HG03196 (cell line): ENCODE data around the gene CCDC85C.

Source experiments
- ATAC-seq: cut with Tn5 transposase; IDR thresholded peaks from one replicate; pipeline ENCODE4 v1.9.1; 2021; ENCODE audit not compliant: unreplicated experiment

The CCDC85C gene

GRCh38 chr14:99590746-99591555, 13.1 kb downstream of the CCDC85C start:
- ATAC-seq: no peak

GRCh38 chr14:99589651-99590530, 14.1 kb downstream of the CCDC85C start:
- no peak for ATAC-seq

GRCh38 chr14:99589031-99589441, 15.0 kb downstream of the CCDC85C start:
- ATAC-seq: no peak

- no peak for ATAC-seq
Observed at GRCh38 chr14:99587460-99588278, 16.3 kb downstream of the CCDC85C start.

- no peak for ATAC-seq
Observed at GRCh38 chr14:99586761-99587459, 17.1 kb downstream of the CCDC85C start.

- no peak for ATAC-seq
Observed at GRCh38 chr14:99586054-99586760, 17.8 kb downstream of the CCDC85C start.

- no peak for ATAC-seq
Observed at GRCh38 chr14:99584823-99585222, 19.2 kb downstream of the CCDC85C start.

- ATAC-seq: no peak
Observed at GRCh38 chr14:99581938-99582337, 22.1 kb downstream of the CCDC85C start.

GRCh38 chr14:99581374-99581773, 22.6 kb downstream of the CCDC85C start:
- ATAC-seq: no peak

- ATAC-seq: no peak
Observed at GRCh38 chr14:99579903-99580571, 24.0 kb downstream of the CCDC85C start.

GRCh38 chr14:99579120-99579836, 24.7 kb downstream of the CCDC85C start:
- ATAC-seq: no peak

- ATAC-seq: no peak
Observed at GRCh38 chr14:99578541-99579101, 25.4 kb downstream of the CCDC85C start.

- ATAC-seq: no peak
Observed at GRCh38 chr14:99576761-99577705, 27.0 kb downstream of the CCDC85C start.

- no peak for ATAC-seq
Observed at GRCh38 chr14:99576304-99576703, 27.7 kb downstream of the CCDC85C start.

GRCh38 chr14:99575043-99576023, 28.7 kb downstream of the CCDC85C start:
- ATAC-seq: no peak
